Measurements from ENCODE around the gene PNPLA3.
"Not testable (repeated sequence)": the region's sequence is repeated elsewhere in the genome, so short reads cannot be mapped to it uniquely, and the experiment has no call there.

PNPLA3 gene

DNA sequence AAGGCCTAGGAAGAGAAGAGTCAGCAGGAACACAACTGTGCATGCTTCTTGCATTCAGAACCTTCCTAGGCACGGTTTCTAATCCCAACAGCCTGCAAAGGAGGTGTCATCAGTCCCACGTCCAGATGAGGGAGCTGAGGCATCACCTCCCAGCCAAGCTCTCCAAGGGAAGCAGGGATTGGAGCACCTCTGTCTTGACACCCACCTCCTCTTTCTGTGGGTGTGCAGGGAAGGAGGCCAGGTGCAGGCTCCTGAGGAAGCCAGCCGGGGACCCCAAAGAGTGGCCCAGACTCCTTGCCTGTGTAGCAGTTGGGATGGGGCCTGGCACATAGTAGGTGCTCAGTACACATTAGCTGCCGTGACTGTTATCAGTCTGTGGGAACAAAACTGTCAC is 33.7 kb upstream of the PNPLA3 start:
- DNase-seq (ENCODE audit: low read depth, low spot score): no peak

DNA sequence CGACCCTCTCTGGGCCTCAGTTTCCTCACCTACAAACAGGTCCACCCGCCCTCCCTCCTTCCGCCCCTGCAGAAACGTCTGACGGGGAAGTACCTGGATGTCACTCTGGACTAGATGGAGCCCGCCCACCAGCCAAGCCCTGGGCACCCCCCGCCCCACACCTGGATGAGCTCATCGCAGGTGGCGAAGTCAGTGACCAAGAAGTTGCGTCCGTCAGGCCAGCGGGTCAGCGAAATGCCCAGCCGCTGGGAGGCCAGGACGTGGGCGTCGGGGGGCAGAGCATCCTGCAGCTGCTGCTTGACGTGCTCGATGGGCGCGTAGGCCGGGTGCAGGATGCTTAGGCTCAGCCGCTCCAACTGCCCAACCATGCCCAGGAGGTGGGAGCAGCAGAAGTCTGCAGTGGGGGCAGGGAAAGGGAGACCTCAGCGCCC is 32.7 kb upstream of the PNPLA3 start:
- no peak for DNase-seq (ENCODE audit: low read depth, low spot score)

DNA sequence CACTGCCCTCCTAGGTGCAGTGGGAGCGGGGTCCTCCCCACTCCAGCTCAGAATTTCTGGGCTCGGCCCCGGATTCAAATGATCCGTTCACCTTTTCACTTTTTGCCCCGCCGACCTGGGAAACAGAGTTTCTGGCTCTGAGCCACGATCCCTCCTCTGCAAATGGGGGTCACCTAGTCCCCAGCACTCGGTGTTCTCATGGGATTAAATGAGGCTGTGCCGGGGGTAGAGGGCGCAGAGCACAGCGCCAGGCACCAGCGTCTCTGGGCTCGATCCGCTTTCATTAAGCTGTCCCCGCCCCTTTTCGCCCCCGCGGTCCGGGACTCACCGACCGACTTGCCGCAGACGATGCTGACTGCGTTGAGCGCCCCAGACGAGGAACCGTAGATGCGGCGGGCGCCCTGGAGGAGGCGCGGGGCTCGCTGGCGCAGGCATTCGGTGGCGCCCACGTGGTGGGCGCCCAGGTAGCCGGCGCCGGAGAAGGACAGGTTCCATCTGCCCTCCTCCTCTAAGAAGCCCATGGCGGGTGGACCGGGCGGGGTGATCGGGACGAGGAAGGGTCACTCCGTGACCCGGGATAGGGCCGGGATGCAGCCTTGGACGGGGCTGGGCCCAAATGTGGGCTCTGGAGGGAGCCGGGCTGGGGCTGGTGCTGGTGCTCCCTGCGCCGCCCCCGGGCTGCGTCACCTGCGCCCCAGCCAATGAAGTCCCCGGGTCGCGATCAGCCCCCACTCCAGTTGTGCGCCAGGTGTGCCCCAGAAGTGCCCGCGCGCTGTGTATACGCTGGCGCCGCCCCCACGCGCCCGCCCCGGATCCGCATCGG is 32.0 kb upstream of the PNPLA3 start, which contains the start of gene PNPLA5:
PNPLA5 (minus strand) TSS at position 654 of the 823 bp plus-strand sequence; CDS start at position 521, 133 bp downstream.
- DNase-seq (ENCODE audit: low read depth, low spot score): no peak

DNA sequence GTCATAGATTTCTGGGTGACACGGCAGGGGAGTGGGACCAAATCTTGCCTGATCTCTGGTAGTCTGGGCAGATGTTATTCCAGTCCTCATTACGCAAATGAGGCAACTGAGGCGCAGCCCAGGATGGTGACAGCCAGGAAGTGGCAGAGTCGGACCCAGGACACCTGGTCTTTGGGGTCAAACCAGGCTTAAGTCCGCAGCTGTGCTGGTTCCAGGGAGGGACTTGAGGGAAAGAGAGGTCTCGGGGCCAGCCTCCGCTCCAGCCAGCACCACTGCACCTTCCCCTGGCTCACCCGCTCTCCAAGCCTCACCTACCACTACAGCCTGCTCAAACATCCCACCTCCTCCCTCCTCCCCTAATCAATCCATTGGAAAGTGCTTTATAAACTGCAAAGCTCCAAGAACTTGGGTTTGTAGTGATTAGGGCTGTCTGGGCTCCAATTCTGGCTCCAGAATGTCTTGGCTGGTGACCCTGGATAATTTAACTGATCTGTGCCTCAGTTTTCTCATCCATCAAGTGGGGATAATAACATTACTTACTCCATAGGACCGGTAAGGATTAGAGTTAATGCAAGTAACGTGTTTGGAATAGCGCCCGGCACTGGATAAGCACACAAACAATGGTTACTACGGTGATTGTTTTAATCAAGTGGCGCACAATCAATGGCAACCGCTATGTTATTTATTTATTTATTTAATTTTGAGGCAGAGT is 31.3 kb upstream of the PNPLA3 start:
- no peak for DNase-seq (ENCODE audit: low read depth, low spot score)

DNA sequence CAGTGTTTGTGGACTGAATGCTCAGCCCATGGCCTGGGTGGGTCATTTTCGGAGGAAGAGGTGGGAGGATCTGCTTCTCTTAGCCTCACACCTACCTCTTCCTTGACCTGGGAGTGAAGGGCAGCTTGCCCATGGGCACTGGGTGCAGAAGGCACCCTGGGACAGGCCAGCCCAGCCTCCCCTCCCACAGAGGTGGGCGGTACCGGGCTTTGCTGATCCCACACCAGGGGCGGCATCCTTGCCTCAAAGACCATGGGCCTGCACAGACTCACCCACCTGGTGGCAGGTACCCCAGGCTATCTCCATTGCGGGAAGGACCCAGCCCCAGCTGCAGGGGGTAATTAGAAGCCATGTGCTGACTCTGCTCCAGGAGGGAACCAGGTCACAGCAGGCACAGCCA is 30.3 kb upstream of the PNPLA3 start:
- no peak for DNase-seq (ENCODE audit: low read depth, low spot score)

DNA sequence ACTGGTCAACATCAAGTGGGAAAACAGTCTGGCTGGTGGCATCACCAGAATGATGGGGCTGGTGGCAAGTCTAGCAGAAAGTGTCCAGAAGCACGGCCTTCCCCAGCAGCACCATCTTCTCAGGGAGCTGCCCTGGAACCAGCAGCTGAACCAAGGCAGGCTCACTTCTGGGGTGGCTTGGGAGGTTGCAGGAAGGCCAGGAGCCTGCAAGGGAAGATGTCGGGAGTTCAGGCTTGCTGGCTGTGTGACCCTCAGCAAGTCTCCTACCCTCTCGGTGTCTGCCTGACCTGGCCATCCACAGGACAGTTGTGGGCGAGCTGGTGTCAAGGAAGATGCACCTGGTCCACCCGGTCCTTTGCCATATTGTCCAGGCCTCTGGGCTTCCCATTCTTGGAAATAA is 29.5 kb upstream of the PNPLA3 start:
- DNase-seq (ENCODE audit: low read depth, low spot score): no peak

DNA sequence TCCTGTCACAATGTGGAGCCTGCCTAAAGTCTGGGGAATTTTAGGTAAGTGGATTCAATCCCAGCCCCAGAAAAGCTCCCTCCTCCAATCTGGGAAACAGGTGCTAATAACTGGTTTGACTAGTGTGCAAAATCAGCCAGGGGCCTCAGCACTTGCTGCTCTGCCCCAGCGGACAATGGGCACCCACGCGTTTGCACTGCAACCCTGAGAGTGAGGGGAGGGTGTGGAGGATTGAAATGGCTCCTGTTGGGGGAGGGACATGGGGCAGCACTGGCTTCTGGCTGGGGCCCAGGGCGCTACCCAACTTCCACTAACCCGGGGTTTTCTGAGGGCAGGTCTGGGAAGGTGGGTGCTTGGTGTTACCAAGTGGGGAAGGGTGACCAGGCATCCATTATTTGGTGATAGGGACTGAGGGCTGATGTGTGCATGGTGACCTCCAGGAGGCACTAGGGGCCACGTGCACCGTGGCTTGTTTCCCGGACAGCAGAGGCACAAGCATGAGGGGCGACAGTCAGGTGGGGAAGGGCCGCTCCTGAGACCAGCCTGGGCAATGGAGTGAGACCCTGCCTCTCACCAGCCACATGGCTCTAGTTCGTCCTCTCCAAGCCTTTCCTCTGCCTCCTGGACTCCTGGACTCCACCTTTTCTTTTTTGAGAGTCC is 27.5 kb upstream of the PNPLA3 start:
- no peak for DNase-seq (ENCODE audit: low read depth, low spot score)

DNA sequence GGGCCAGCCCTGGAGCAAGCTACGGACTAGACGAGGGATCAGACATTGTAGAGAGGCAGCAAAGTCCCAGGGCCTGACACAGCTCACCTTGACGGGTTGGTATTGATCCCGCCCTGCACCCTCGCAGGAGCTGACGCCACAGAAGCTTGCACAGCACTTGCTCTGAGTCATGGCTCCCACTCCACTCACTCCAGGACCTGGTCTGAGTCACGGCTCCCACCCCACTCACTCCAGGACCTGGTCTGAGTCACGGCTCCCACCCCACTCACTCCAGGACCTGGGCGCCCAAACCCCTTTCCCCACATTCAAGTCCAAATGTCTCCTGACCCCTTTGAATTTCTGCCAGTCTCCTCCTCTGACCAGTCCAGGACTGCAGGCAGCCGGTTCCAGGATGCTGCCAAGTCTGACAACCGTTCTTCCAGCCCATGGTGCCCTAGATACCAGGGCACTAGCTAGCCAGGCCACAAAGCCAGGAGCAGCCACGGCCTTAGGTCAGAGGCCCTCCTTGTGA is 25.8 kb upstream of the PNPLA3 start:
- no peak for DNase-seq (ENCODE audit: low read depth, low spot score)

DNA sequence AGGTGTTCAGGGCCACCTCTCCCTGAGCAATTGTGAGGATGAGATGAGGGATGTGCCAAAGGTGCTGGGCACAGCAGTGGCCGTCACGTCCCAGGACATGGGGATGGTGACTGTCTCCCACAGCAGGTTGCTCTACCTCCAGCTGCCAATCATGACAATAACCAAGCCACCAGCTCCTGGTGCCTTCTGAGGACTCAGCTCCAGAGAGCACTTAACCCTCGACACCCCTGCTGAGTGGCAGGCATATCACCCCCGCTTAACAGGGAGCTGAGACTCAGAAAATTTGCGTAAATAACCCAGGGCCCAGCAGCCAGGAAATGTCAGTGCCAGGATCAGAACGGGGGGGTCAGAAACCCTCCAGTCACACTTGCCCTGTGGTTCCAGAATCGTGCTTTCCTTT is 23.4 kb upstream of the PNPLA3 start:
- DNase-seq (ENCODE audit: low read depth, low spot score): no peak

DNA sequence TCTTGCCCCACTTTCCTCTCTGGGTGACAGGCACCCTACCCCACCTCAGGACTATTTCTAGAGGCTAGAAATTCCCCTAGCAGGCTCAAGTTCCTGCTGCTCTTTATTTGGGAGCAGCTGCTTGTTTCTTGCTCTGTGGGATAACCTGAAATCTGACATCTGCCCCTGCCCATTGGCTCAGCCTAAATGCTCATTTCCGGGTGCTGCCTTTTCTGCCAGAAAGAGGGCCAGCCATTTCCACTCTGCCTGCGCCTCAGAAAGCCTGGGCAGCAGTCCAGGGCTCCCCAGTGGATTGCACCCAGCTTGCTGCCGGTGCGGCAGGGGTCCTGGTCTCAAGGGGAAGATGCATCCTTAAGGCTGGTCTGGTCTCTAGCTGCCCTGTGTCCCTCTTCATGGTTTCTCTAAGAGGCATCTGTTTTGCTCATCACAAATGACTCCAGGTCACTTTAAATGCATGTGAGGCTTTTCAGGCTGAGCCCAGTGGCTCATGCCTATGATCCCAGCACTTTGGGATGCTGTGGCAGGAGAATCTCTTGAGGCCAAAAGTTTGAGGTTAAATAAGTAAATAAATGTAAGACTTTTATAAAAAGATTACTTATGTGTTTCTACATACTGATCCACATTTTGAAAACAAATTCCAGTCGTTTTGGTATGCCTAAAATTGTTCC is 21.5 kb upstream of the PNPLA3 start:
- peak; percentile 76 for DNase-seq (ENCODE audit: low read depth, low spot score)

DNA sequence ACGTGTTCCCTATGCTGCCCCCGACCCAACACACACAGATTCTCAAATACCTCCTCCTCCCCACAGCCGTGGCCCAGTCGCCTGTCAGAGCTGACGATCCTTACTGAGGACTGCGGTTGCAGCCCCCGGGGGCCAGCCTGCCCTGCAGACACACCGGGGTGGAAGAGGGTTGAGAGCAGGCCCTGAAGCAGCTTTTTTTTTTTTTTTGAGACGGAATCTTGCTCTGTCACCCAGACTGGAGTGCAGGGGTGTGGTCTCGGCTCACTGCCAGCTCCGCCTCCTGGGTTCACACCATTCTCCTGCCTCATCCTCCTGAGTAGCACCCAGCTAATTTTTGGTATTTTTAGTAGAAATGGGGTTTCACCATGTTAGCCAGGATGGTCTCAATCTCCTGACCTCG is 20.6 kb upstream of the PNPLA3 start:
- DNase-seq (ENCODE audit: low read depth, low spot score): not testable (repeated sequence)

DNA sequence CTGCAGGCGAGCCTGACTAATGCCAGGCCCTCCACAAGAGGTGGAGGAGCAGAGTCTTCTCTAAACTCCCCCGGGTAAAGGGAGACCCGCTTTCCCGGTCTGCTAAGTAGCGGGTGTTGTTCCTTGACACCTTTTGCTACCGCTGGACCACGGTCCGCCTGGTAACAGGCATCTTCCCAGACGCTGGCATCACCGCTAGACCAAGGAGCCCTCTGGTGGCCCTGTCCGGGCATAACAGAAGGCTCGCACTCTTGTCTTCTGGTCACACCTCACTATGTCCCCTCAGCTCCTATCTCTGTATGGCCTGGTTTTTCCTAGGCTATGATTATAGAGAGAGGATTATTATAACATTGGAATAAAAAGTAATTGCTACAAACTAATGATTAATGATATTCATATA is 19.2 kb upstream of the PNPLA3 start:
- DNase-seq (ENCODE audit: low read depth, low spot score): not testable (repeated sequence)

DNA sequence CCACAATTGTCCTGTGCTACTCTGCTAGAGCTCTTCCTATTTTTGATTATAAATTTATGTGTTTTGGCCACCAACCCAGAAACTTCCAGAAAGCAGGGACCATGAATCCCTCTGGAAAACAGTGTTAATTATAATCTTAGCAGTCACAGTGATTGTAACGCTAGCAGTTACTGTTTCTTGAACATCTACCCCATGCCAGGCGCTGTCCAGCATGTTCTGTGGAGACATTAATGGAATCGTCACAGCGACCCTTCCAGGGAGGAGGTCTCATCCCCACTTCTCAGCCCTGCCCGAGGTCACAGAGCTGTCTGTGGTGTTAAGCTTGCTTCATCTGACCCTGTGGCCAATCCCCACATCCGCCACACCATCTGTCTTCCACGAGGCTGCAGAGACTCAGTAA is 17.9 kb upstream of the PNPLA3 start:
- no peak for DNase-seq (ENCODE audit: low read depth, low spot score)

DNA sequence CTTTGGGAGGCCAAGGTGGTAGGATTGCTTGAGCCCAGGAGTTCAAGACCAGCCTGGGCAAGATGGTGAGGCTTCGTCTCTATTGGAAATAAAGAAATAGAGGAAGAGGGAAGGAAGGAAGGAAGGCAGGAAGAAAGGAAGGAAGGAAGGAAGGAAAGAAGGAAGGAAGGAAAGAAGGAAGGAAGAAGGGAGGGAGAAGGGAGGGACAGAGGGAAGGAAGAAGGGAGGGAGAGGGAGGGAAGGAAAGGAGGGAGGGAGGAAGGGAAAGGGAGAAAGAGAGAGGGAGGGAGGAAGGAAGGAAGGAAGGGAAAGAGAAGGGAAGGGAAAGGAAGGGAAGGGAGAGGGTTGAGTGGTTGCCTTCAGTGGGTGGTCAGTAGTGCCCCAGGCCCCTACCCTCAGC is 13.9 kb upstream of the PNPLA3 start:
- no peak for DNase-seq (ENCODE audit: low read depth, low spot score)

DNA sequence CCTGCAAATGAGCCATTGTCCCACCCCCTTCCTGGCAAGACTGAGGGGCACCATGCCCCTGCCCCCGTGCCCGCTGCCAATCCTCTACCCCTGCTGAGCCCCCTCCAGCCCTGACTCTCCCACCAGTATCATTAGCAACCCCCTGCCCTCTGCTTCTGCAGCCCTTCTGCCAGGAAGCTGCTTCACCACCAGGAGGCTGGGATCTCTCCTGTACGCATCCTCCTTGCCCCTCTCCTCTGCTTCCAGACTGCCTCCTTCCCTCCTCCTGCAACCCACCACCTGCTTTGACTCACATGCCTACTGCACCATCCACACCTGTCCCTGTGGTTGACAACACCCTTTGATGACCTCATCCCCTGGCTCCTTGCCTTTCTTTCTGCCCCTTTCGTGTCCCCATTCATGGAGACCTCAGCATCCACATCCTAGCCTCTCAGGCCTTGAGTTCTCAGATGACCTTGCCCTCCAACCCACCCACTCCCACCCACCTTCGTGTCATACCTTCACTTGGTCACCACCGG is 13.4 kb upstream of the PNPLA3 start:
- no peak for DNase-seq (ENCODE audit: low read depth, low spot score)

DNA sequence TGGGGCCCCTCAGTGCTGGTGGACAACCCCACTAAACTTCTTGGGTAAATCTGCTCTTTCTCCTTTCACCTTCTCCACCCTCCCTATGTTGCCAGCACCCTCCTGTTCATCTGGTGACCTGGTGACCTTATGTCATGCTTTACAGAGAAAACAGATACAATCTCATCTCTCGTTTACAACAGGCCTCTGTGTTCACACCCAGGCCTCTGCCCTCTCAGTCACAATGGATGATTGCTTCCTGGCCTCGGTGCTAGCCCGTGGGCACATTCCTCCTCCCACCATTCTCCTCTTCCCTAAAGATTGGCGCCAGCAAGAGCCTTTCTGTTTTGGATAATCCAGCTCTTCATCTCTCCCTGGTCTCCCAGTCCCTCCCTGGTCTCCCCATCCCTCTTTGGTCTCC is 12.3 kb upstream of the PNPLA3 start:
- no peak for DNase-seq (ENCODE audit: low read depth, low spot score)

DNA sequence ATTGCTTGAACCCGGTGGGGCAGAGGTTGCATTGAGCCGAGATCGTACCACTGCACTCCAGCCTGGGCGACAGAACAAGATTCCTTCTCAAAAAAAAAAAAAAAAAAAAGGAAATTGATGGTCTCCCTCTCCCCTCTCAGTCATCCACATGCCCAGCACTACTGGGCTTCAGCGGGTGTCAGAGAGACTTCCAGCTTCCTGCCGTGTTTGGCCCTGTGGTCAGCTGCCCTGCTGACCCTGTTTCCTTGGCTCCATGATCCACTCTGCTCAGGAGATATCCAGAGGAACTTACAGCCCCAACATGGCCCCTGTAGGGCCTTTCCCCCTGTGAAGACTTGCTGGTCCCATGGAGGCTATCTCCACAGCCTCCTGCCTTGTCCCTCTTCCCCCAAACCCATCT is 6.1 kb upstream of the PNPLA3 start:
- no peak for DNase-seq (ENCODE audit: low read depth, low spot score)

DNA sequence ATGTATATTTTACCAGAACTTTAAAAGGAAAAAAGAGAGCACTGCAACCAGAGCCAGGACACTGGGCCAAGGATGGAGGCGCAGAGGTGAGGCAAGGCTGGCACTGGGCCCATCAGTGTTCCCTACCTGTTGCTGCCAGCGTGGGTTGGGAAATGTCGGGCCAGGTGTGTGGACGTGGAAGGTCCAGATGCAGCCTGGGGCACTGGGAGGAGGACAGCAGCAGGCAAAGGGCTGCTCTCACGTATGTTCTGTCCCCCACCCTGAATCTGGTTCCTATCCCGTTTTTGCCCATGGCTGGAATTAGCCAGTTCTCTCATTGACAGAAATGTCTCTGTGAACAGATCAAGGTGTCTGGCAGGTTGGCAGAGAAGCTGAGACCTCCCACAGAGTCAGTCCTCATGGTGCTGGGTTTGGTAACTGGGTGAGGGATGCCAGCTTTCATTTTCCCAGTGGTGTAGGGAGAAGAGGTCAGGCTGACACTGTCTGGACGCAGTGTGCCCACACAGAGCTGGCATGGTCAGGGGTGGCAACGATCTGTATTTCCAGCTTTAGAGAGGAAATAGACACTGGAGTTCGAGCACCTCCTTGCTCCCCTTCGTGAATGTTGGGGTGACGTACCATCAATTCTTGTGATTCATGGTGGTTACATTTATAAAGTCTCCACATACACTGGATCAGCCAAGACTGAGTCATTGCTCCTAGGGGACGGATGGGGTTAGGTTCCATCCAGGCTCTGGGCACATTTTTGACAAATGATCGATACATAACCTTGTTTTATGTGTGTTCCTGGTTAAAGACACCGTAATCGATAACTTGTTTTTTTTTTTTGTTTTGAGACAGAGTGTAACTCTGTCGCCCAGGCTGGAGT is 4.3 kb upstream of the PNPLA3 start:
- DNase-seq (ENCODE audit: low read depth, low spot score): no peak

DNA sequence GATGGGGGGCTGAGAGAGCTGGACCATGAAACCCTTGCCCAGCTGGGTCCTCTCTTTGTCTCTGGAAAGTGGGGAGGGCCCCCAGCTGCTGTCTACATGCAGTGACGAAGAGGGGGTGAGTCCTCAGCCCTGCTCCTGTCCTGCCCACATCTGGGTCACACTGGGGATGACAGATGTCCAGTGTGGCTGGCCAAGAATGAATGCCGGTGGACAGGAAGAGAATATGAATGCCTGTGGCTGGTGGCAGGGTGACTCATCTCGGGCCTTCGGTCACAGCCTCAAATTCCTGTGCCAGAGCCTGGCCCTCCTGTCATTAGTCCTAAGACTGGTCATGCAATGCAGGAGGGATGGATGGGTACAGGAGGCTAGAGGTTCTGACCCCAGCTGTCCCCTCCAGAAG is 2.2 kb upstream of the PNPLA3 start:
- DNase-seq (ENCODE audit: low read depth, low spot score): no peak

DNA sequence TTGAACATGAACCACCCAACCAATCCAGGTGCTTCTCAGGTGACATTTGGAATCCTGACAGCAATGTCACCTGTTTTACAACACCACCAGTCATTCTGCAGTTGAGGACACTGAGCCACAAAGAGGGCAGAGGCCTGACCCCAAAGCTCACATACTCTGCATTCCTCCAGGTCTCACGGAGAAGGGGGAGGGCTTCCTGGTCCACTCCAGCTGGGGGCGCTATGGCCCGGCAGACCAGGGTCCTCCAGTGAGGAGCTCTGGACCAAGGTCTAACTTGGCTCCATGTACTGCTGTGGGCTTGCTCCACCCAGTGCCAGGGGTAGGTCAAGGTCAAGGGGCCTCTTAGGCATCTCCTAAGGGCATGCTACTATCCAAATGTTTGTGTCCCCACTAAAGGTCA is 1.5 kb upstream of the PNPLA3 start:
- DNase-seq (ENCODE audit: low read depth, low spot score): no peak

DNA sequence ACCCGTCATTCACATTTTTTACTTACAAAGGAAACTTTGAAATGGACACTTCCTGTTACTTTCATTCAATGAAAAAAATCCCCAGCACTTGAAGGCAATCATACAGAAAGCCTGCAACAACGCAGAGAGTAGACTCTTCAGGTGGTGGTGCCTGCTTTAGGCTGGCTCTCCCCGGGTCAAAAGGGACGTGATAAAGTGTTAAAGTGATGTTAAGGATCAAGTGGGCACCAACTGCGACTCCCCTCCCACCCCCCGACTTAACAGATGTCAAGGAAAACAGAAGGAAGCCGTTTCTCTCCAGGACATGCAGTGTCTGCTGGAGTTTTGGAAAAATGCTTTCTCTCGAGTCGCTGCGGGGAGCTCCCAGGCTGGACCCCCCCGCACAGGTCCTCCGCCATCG is 414 bp upstream of the PNPLA3 start:
- DNase-seq (ENCODE audit: low read depth, low spot score): no peak

Data from smooth muscle cell of the brain vasculature (primary cell).